Stomach (tissue), 9 donors: Measurements from ENCODE around the gene CDNF. TPM values are rescaled to one million over a fixed set of nuclear protein-coding genes. Genes with fewer than 3 reads are reported as not detected.

Experiments used
- DNase-seq, 2 donors: peaks; one replicate each; pipeline versions ENCODE4 v3.0.0 to v3.0.0-alpha.2; 2013 to 2019
- H3K27ac ChIP-seq, 5 donors: fragments of 200-600 bp in 4 of 5; sonication (generic) in 4 of 5; one replicate each; pipeline ENCODE4 v1.5.1; 2013 to 2019; ENCODE audit warnings: mild to moderate bottlenecking in 1 of 5, moderate library complexity in 1 of 5
- H3K27me3 ChIP-seq, 3 donors: fragments of 200-600 bp; sonication (generic); one replicate each; pipeline ENCODE4 v1.5.1; 2017 to 2019; ENCODE audit warnings: mixed run types in 1 of 3
- H3K36me3 ChIP-seq, 4 donors: fragments of 200-600 bp; sonication (generic); 1 replicate in 3 of 4; 2 replicates in 1 of 4; pipeline ENCODE4 v1.5.1; 2016 to 2019
- H3K4me1 ChIP-seq, 4 donors: fragments of 200-600 bp; sonication (generic); one replicate each; pipeline ENCODE4 v1.5.1; 2016 to 2019
- H3K4me3 ChIP-seq, 4 donors: fragments of 200-600 bp; sonication (generic) in 3 of 4; one replicate each; pipeline ENCODE4 v1.5.1; 2016 to 2019; ENCODE audit warnings: mild to moderate bottlenecking in 1 of 4
- H3K9me3 ChIP-seq, 4 donors: fragments of 200-600 bp; sonication (generic); one replicate each; pipeline ENCODE4 v1.5.1; 2016 to 2019
- EP300 ChIP-seq: sonication (generic); formaldehyde crosslinking; IDR thresholded peaks from one replicate; pipeline ENCODE4 v1.6.1; 2017; ENCODE audit warnings: antibody characterized with exemption
- POLR2A ChIP-seq, 4 donors: fragments of 450-650 bp; IDR thresholded peaks; one replicate each; pipeline ENCODE4 v1.6.1; 2016; ENCODE audit warnings: antibody characterized with exemption in 4 of 4, control low read depth in 2 of 4, mild to moderate bottlenecking in 1 of 4, moderate library complexity in 1 of 4
- POLR2AphosphoS5 ChIP-seq, 3 donors: sonication (generic); formaldehyde crosslinking; IDR thresholded peaks; one replicate each; pipeline ENCODE4 v1.6.1; 2016; ENCODE audit warnings: antibody characterized with exemption in 3 of 3
- WGBS, 5 donors: extraction: QIAGEN DNeasy Blood & Tissue Kit in 3 of 5; methylation state at CpG; one replicate each; pipeline versions ENCODE4 v1.1.5 to v1.1.7; 2013 to 2018; 5-methylcytosine and 5-hydroxymethylcytosine counted together
- intact Hi-C: fragments of 100-400 bp; cut with DNase I; formaldehyde crosslinking; loops from one replicate; pipeline ENCODE4 v1.15.1; 2023; ENCODE audit warnings: low total_unique reads
- polyA plus RNA-seq, 3 donors: library from polyadenylated mRNA; stranded (reverse); fragments of 200-250 nt; gene quantifications; one replicate each; pipeline ENCODE4 v1.2.3, GENCODE V29; 2013
- total RNA-seq, 5 donors: library from RNA; depleted of rRNA; stranded (reverse); fragments of >200 nt; gene quantifications; one replicate each; pipeline versions ENCODE4 v1.1.0 to v1.2.3, GENCODE V29; 2014 to 2016
- TF ChIP-seq, protein P1 (sequence below), 7 experiments: fragments of 450-650 bp in 4 of 7; fragments of 200-600 bp in 3 of 7; sonication (generic) in 3 of 7; IDR thresholded peaks; one replicate each; pipeline ENCODE4 v1.5.1; 2016 to 2019; ENCODE audit warnings: antibody characterized with exemption in 7 of 7, control low read depth in 2 of 7, mild to moderate bottlenecking in 1 of 7
- donor health status: healthy with polysubstance abuse.
- donor health status: Bipolar disorder and iron deficiency.
- donor health status: healthy.

The CDNF gene
- total and polyA plus RNA-seq, 8 donors = 0.75 to 212 (median 4.1) TPM; not detected in 3

DNA sequence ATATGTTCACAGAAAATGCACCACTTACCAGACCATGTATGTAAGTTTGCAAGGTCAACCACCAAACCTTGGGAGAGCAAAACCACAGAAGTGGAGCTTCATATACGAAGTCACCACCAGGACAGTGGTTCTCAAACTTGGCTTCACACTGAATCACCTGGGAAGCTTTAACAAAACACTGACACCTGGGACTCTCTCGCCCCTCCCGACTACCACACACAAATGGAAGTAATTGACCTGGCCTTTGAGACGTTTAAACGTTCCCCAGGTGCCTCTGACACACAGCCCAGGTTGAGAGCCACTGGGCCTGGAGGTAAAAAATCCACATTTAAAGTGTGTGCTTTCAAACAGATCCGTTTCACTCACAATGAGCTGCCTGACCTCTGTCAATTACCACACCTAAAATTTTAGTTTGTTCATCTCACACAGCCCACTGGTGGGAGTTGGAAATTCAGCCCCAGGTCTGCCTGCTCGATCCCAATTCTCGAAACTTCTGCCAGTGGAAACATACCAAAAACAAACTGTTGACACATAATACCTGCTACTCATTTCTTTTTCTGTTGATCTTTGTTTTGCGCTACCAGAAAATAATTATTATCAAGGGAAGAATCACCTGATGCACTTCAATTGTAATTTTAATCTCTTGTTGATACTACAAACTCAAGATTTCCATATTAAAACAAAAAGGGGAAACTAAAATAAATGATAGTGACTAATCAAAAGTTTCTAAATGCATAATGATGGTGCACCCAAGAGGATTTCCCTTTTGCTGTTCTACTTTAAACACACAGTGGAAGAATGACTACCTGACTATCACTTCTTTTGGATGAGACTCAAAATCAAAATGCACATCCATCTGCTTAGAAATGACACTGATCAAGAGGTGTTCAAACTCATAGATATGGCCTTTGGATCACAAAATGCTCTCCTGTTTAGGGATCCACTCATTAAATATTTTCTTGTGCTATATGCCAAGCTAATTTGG is 26.6 kb downstream of the CDNF start:
- no peak for TF ChIP-seq POLR2A (IDR thresholded peaks at IDR 0.05)
- no peak for TF ChIP-seq POLR2AphosphoS5 (IDR thresholded peaks at IDR 0.05)
- no peak for TF ChIP-seq EP300
- TF ChIP-seq, protein P1, sequence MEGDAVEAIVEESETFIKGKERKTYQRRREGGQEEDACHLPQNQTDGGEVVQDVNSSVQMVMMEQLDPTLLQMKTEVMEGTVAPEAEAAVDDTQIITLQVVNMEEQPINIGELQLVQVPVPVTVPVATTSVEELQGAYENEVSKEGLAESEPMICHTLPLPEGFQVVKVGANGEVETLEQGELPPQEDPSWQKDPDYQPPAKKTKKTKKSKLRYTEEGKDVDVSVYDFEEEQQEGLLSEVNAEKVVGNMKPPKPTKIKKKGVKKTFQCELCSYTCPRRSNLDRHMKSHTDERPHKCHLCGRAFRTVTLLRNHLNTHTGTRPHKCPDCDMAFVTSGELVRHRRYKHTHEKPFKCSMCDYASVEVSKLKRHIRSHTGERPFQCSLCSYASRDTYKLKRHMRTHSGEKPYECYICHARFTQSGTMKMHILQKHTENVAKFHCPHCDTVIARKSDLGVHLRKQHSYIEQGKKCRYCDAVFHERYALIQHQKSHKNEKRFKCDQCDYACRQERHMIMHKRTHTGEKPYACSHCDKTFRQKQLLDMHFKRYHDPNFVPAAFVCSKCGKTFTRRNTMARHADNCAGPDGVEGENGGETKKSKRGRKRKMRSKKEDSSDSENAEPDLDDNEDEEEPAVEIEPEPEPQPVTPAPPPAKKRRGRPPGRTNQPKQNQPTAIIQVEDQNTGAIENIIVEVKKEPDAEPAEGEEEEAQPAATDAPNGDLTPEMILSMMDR (IDR thresholded peaks at IDR 0.05) = no peak
- Histone ChIP-seq H3K9me3 (no peaks in the 10 kb centered on the region), H3K4me1 (no peaks in the 10 kb centered on the region), H3K27ac (no peak overlapping the region), H3K36me3 (no peaks in the 10 kb centered on the region), H3K4me3 (no peak overlapping the region), H3K27me3 (no peaks in the 10 kb centered on the region)
- no peak for DNase-seq
- WGBS, 5 donors = 49 to 65% (median 58%) methylated on average over 9 of the region's 9 CpGs
- intact Hi-C loops = no loop called here

DNA sequence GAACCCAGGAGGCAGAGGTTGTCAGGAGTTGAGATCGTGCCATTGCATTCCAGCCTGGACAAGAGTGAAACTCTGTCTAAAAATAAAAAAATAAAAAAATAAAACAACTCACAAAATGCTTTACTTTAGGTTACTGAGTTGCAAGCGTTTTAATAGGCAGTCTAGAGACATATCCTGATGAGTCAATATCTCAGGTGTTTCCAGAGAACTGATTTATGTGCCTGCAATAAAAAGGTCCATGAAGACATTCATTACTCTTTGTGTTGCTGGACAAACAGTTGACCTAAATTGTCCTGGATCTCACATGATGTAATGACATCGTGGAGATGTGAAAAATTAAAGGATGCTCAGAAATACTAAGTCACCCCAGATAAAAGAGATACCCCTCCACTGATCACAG is 31.5 kb downstream of the CDNF start:
- H3K36me3 ChIP-seq = no peaks in the 10 kb centered on the region
- no peak overlapping the region for H3K27ac ChIP-seq
- 71 to 86% (median 84%) methylated on average over 3 of the region's 3 CpGs for WGBS, 5 donors
- no peak for TF ChIP-seq POLR2A (IDR thresholded peaks at IDR 0.05)
- no peak for TF ChIP-seq POLR2AphosphoS5 (IDR thresholded peaks at IDR 0.05)
- TF ChIP-seq, protein P1 (IDR thresholded peaks at IDR 0.05) = no peak
- TF ChIP-seq EP300 = no peak
- no peaks in the 10 kb centered on the region for H3K9me3 ChIP-seq
- intact Hi-C loops = no loop called here
- no peaks in the 10 kb centered on the region for H3K27me3 ChIP-seq
- no peaks in the 10 kb centered on the region for H3K4me1 ChIP-seq
- H3K4me3 ChIP-seq = no peak overlapping the region
- DNase-seq = no peak

- H3K36me3 ChIP-seq = no peaks in the 10 kb centered on the region
- no peaks in the 10 kb centered on the region for H3K27me3 ChIP-seq
- H3K27ac ChIP-seq = no peak overlapping the region
- no peak for TF ChIP-seq POLR2AphosphoS5 (IDR thresholded peaks at IDR 0.05)
- TF ChIP-seq EP300 = no peak
- TF ChIP-seq POLR2A (IDR thresholded peaks at IDR 0.05) = no peak
- TF ChIP-seq, protein P1 (IDR thresholded peaks at IDR 0.05) = no peak
- WGBS, 5 donors = 5 to 85% (median 58%) methylated on average over 1 of the region's 1 CpG
- no peak overlapping the region for H3K4me3 ChIP-seq
- intact Hi-C loops = no loop called here
- no peaks in the 10 kb centered on the region for H3K4me1 ChIP-seq
- no peak for DNase-seq
- H3K9me3 ChIP-seq = no peaks in the 10 kb centered on the region
Observed at GRCh38 chr10:14803827-14804226, 34.0 kb downstream of the CDNF start.

GRCh38 chr10:14801723-14802122 is 36.1 kb downstream of the CDNF start:
- H3K27me3 ChIP-seq = no peaks in the 10 kb centered on the region
- WGBS, 5 donors = 56 to 70% (median 63%) methylated on average over 5 of the region's 5 CpGs
- peak in 1 of 2 donors; percentile 58 for DNase-seq
- no peak overlapping the region for H3K27ac ChIP-seq
- H3K9me3 ChIP-seq = no peaks in the 10 kb centered on the region
- no peaks in the 10 kb centered on the region for H3K4me1 ChIP-seq
- TF ChIP-seq, protein P1 (IDR thresholded peaks at IDR 0.05) = no peak
- TF ChIP-seq EP300 (no peak), POLR2AphosphoS5 (IDR thresholded peaks at IDR 0.05) (no peak), POLR2A (IDR thresholded peaks at IDR 0.05) (no peak)
- intact Hi-C loops = no loop called here
- no peaks in the 10 kb centered on the region for H3K36me3 ChIP-seq
- no peak overlapping the region for H3K4me3 ChIP-seq
